ENCODE data around the gene CARD19. TPM values are rescaled to one million over a fixed set of nuclear protein-coding genes. Genes with fewer than 3 reads are reported as not detected.

Gene CARD19
- total RNA-seq, 1 donor from 2014 or later, result 13.2 TPM

DNA sequence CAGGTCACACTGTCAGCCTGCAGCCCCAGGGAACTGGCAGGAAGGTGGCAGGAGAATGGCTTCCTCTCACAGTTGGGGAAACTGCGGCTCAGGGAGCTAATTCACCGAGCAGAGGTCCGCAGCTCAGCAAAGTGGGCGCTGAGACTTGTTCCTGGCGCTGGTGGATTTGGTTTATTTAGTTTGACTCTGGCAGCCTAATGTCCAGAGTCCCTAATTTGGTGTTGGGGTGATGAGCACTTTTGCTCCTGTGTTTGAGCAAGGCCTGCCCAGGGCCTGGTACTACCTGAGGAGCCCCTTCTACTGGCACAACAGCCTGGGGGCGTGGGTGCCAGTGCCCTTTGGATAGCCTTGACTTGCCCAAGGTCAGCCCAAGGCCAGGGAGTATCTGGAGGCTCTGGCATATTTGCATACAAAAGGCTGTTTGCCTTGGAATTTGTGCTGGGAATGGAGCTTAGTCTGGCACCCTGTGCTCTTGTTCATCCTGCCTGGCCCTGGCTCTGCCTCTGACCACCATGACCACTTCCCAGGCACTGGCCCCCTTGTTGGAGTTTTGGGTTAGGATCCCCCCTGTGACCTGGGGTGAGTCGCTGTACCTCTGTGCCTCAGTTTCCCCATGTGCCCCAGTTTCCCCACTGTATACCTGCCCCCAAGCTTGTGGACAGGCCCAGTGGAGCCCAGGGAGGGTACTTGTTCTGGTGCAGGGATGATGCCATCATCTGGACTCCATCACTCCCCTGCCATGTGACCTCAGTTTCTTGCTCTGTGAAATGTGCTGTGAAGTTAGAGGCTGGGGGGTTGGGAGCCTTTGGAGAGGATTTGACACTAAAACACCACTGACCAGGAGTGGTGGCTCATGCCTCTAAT is 36.1 kb upstream of the CARD19 start:
- Mint-ChIP-seq H3K4me3 (ENCODE audit: unreplicated experiment) (no peak overlapping the region), H3K27me3 (ENCODE audit: unreplicated experiment) (peaks cover 14% of the 10 kb centered on the region)
- DNase-seq (ENCODE audit: low spot score), result no peak

DNA sequence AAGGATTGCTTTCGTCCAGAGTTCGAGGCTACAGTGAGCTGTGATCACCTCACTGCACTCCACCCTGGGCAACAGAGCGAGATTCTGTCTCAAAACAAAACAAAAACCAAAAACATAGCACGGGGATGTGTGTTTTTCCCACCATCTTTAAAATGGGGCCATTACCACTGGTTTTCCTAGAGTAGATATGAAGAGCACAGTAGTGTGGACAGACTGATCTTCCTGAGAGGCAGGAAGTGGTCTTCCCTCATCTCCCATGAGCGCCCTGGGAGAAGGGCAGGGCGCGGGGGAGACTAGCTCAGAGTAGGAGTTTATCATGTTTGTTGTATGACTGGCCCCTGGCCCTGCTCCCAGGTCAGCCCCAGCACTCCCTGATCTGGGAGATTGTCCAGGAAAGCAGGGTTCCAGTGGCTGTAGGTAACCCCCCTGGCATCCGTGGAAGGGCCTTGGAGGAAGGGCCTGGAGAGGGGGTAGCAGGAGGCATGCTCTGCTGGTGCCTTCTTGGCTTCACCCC is 35.2 kb upstream of the CARD19 start:
- TF ChIP-seq, protein P1, sequence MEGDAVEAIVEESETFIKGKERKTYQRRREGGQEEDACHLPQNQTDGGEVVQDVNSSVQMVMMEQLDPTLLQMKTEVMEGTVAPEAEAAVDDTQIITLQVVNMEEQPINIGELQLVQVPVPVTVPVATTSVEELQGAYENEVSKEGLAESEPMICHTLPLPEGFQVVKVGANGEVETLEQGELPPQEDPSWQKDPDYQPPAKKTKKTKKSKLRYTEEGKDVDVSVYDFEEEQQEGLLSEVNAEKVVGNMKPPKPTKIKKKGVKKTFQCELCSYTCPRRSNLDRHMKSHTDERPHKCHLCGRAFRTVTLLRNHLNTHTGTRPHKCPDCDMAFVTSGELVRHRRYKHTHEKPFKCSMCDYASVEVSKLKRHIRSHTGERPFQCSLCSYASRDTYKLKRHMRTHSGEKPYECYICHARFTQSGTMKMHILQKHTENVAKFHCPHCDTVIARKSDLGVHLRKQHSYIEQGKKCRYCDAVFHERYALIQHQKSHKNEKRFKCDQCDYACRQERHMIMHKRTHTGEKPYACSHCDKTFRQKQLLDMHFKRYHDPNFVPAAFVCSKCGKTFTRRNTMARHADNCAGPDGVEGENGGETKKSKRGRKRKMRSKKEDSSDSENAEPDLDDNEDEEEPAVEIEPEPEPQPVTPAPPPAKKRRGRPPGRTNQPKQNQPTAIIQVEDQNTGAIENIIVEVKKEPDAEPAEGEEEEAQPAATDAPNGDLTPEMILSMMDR (IDR thresholded peaks at IDR 0.05; ENCODE audit: unreplicated experiment), result no peak
- no peak for DNase-seq (ENCODE audit: low spot score)
- no peaks in the 10 kb centered on the region for H3K36me3 Mint-ChIP-seq (ENCODE audit: low read depth, unreplicated experiment)
- peaks cover 14% of the 10 kb centered on the region for H3K27me3 Mint-ChIP-seq (ENCODE audit: unreplicated experiment)
- no peak overlapping the region for H3K4me3 Mint-ChIP-seq (ENCODE audit: unreplicated experiment)
- no peak overlapping the region for H3K27ac Mint-ChIP-seq (ENCODE audit: unreplicated experiment)
- H3K4me1 Mint-ChIP-seq (ENCODE audit: unreplicated experiment), result no peaks in the 10 kb centered on the region
- no peaks in the 10 kb centered on the region for H3K9me3 Mint-ChIP-seq (ENCODE audit: unreplicated experiment)

More for the DNA sequence above, 36.1 kb upstream of the CARD19 start:
- H3K9me3 Mint-ChIP-seq (ENCODE audit: unreplicated experiment), result no peaks in the 10 kb centered on the region
- TF ChIP-seq, protein P1 (IDR thresholded peaks at IDR 0.05; ENCODE audit: unreplicated experiment), result no peak
- no peaks in the 10 kb centered on the region for H3K36me3 Mint-ChIP-seq (ENCODE audit: low read depth, unreplicated experiment)
- H3K27ac Mint-ChIP-seq (ENCODE audit: unreplicated experiment), result no peak overlapping the region
- no peaks in the 10 kb centered on the region for H3K4me1 Mint-ChIP-seq (ENCODE audit: unreplicated experiment)

DNA sequence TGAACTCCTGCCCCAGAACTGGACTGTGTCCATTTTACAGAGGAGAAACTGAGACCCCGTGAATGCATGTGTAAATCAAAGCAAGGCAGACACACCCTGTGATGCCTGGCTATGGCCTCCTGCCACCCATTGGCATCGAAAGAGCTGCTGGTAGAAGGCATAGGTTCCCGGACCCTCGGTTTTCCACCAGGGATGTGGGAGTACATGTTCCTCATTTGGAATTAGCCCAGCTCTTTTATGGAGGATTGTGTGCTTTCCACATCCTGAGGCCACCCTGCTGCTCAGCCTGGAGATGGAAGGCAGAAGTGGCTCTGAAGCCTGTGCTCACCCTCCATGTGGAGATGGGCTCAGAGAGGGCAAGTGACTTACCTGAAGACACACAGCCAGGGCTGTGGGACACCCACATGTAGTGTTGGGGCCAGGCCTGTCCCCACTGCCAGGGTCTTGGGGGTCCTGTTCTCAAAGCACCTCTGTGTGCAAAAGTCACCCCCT is 34.7 kb upstream of the CARD19 start:
- H3K4me3 Mint-ChIP-seq (ENCODE audit: unreplicated experiment), result no peak overlapping the region
- peaks cover 14% of the 10 kb centered on the region for H3K27me3 Mint-ChIP-seq (ENCODE audit: unreplicated experiment)
- TF ChIP-seq, protein P1 (IDR thresholded peaks at IDR 0.05; ENCODE audit: unreplicated experiment), result no peak

DNA sequence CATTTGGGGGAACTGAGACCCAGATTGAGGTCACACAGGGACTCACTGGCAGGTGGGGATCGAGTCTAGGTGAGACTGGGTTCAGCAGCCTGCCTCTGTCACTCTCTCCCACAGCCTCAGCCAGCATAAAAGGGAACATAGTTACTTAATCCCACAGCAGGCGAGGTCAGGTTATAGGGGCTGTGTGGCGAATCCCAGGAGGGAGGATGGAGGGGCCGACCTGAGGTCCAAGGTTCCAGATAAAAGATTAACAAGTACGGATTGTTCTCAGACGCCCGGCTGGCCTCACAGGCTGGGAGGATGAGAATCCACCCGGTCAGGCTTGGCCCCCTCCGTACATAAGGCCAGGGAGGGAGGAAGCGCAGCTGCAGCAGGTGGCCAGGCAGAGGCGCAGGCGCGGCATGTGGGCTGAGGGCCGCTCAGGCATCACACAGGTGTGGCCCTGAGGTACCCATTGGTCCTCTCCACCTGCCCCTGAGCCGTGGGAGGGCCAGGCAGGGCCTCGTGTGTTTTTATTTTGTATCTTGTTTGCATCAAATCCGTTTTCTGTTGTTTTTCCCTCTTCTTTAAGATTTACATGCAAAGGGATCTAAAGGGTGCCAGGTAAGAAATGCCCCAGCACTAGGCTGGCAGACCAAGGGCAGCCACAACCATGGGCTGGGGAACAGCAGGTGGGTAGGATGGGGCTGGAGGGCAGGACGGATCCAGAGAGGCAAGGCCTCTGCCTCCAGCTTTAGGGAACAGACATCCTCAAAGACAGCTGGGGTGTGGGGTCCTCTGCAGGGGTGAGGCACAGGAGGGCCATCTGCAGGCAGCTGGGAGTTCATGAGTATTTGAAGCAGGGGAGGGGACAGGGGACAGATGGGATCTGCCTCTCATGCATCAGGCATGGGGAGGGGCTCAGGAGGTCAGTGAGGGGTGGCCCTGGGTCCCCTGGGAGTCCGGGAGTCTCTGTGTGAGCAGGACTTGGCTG is 33.9 kb upstream of the CARD19 start:
- no peak overlapping the region for H3K27ac Mint-ChIP-seq (ENCODE audit: unreplicated experiment)

More for the DNA sequence above, 34.7 kb upstream of the CARD19 start:
- no peaks in the 10 kb centered on the region for H3K36me3 Mint-ChIP-seq (ENCODE audit: low read depth, unreplicated experiment)
- no peaks in the 10 kb centered on the region for H3K9me3 Mint-ChIP-seq (ENCODE audit: unreplicated experiment)
- no peak for DNase-seq (ENCODE audit: low spot score)
- no peak overlapping the region for H3K27ac Mint-ChIP-seq (ENCODE audit: unreplicated experiment)
- no peaks in the 10 kb centered on the region for H3K4me1 Mint-ChIP-seq (ENCODE audit: unreplicated experiment)

More for the DNA sequence above, 33.9 kb upstream of the CARD19 start:
- Mint-ChIP-seq H3K4me3 (ENCODE audit: unreplicated experiment) (no peak overlapping the region), H3K27me3 (ENCODE audit: unreplicated experiment) (peaks cover 14% of the 10 kb centered on the region), H3K4me1 (ENCODE audit: unreplicated experiment) (no peaks in the 10 kb centered on the region), H3K36me3 (ENCODE audit: low read depth, unreplicated experiment) (no peaks in the 10 kb centered on the region), H3K9me3 (ENCODE audit: unreplicated experiment) (no peaks in the 10 kb centered on the region)
- no peak for DNase-seq (ENCODE audit: low spot score)
- TF ChIP-seq, protein P1 (IDR thresholded peaks at IDR 0.05; ENCODE audit: unreplicated experiment), result no peak

Data from endothelial cell (in vitro differentiated cells).